GM12892 (cell line): ENCODE results near the gene FSTL1.

Experiments
- POLR2A ChIP-seq: IDR thresholded peaks from 2 replicates; pipeline ENCODE4 v1.6.1; 2011; ENCODE audit warnings: low read depth, low read length, control low read depth
- POLR2AphosphoS5 ChIP-seq: IDR thresholded peaks from 2 replicates; pipeline ENCODE4 v1.6.1; 2011; ENCODE audit warnings: low read depth, low read length, control low read depth
- TAF1 ChIP-seq: IDR thresholded peaks from 2 replicates; pipeline ENCODE4 v1.6.1; 2011; ENCODE audit warnings: low read depth, mild to moderate bottlenecking, control low read depth, low read length, borderline replicate concordance

DNA sequence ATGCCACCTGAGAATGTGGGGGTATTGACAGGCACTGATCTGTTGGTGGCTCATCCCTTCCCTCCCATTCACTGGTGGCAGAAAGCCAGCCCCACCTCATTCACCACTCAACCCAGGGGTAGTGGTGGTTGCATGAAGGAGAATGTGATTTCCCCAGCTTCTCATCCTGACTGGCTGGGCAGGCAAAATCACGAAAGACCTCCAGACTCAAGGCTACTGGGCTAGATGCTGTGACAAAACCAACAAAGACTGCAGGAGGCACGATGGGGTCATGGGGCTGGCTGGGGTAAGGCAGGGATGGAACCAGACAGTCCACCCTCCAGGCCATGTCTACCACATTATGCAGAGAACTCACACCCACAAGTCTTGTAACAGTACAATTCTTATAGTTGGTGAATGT lies 33.9 kb downstream of the FSTL1 start:
- TF ChIP-seq POLR2A (no peak), TAF1 (no peak), POLR2AphosphoS5 (no peak)
